Left lung (tissue), 10 donors: ENCODE results near the gene SPACA9. TPM values are rescaled to one million over a fixed set of nuclear protein-coding genes. Genes with fewer than 3 reads are reported as not detected.

ENCODE experiments used
- ATAC-seq: fragments of 200-7000 bp; cut with Tn5 transposase; one replicate; pipeline ENCODE4 v1.9.1; 2020; ENCODE audit warnings: moderate library complexity
- DNase-seq, 4 donors: peaks; one replicate each; pipeline ENCODE4 v3.0.0-alpha.2; 2013 to 2020
- H3K27ac ChIP-seq, 2 donors: fragments of 200-600 bp; sonication (generic) in 1 of 2; one replicate each; pipeline versions ENCODE4 v1.5.0 to v1.8.0; 2020 to 2021
- H3K27me3 ChIP-seq, 2 donors: fragments of 200-600 bp; sonication (generic) in 1 of 2; one replicate each; pipeline versions ENCODE4 v1.5.0 to v1.8.0; 2020 to 2021
- H3K36me3 ChIP-seq, 2 donors: fragments of 200-600 bp; sonication (generic) in 1 of 2; one replicate each; pipeline versions ENCODE4 v1.5.0 to v1.8.0; 2020 to 2021
- H3K4me1 ChIP-seq, 2 donors: fragments of 200-600 bp; one replicate each; pipeline ENCODE4 v1.8.0; 2021
- H3K4me3 ChIP-seq, 2 donors: fragments of 200-600 bp; sonication (generic) in 1 of 2; one replicate each; pipeline versions ENCODE4 v1.5.0 to v1.8.0; 2020 to 2021; ENCODE audit warnings: mild to moderate bottlenecking in 1 of 2
- H3K9me3 ChIP-seq, 2 donors: fragments of 200-600 bp; sonication (generic) in 1 of 2; one replicate each; pipeline versions ENCODE4 v1.5.0 to v1.8.0; 2020 to 2021
- CTCF ChIP-seq, 2 donors: fragments of 200-600 bp; sonication (generic) in 1 of 2; IDR thresholded peaks; one replicate each; pipeline versions ENCODE4 v1.5.0 to v1.8.0; 2021; ENCODE audit warnings: antibody characterized with exemption in 2 of 2
- intact Hi-C, 2 donors: fragments of 100-400 bp; cut with DNase I; formaldehyde crosslinking; loops; one replicate each; pipeline versions ENCODE4 v1.11.2 to v1.14.2; 2022
- polyA plus RNA-seq, 6 donors: library from polyadenylated mRNA; unstranded; fragments of 120-200 nt; gene quantifications; one replicate each; pipeline ENCODE4 v1.2.1, GENCODE V29; 2013; ENCODE audit not compliant: insufficient read length in 6 of 6
- total RNA-seq, 2 donors: library from RNA; stranded (reverse); fragmentation: NEBNext Ultra II Directional; extraction: Animal tissue kit (Norgen Biotek cat#: 25700); gene quantifications; one replicate each; pipeline ENCODE4 v1.2.1, GENCODE V29; 2021
- donor health status: DM: no; HTN: yes; CAD: no.
- donor health status: DM: no; HTN: no; CAD: no.

The SPACA9 gene
- total and polyA plus RNA-seq, 8 donors: 6.9 to 13.4 (median 9.8) TPM

- H3K4me1 ChIP-seq: no peaks in the 10 kb centered on the region
- H3K27ac ChIP-seq: no peak overlapping the region
- H3K27me3 ChIP-seq: no peaks in the 10 kb centered on the region
- TF ChIP-seq CTCF (IDR thresholded peaks at IDR 0.05): no peak
- peaks cover 6 to 92% of the 10 kb centered on the region in 2 donors for H3K36me3 ChIP-seq
- intact Hi-C loops: no loop called here
- no peak overlapping the region for H3K4me3 ChIP-seq
- DNase-seq: no peak
- no peak for ATAC-seq
- H3K9me3 ChIP-seq: no peaks in the 10 kb centered on the region
Measured at GRCh38 chr9:132914924-132915323, 36.2 kb downstream of the SPACA9 start.

DNA sequence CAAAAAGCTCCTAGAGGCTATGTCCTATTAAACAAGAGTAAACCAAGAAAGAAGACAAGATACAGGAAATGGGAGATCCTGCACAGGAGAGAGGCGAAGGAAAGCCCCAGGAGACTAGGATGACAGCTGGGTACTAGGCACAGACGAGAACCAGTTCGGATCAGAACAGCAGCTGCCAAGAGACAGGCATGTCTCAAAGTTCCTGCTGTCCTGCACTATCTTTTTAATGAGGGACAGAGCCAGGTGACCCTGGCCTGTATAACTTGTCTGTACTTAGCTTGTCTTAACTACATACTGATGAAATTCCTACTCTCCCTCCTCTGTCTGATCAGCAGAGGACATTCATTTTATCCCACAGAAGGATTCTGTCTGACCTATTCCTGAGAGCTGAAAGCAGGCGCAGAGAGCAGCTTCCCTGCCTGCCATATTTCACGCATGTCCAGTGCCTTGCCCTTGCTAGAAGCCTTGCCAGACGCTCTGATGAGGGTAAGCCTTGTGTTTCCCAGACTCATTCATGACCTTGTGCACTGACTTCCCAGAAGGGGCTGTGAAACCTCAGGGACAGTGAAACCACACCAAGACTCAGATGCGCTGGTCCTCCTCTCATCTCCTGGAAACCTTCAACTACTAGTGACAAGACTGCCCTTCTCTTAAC is 41.0 kb downstream of the SPACA9 start:
- Histone ChIP-seq H3K9me3 (no peaks in the 10 kb centered on the region), H3K27ac (no peak overlapping the region), H3K36me3 (peaks cover 0 to 98% of the 10 kb centered on the region in 2 donors), H3K27me3 (no peaks in the 10 kb centered on the region), H3K4me1 (no peaks in the 10 kb centered on the region), H3K4me3 (no peak overlapping the region)
- no peak for TF ChIP-seq CTCF (IDR thresholded peaks at IDR 0.05)
- intact Hi-C loops: no loop called here
- no peak for DNase-seq
- no peak for ATAC-seq

DNA sequence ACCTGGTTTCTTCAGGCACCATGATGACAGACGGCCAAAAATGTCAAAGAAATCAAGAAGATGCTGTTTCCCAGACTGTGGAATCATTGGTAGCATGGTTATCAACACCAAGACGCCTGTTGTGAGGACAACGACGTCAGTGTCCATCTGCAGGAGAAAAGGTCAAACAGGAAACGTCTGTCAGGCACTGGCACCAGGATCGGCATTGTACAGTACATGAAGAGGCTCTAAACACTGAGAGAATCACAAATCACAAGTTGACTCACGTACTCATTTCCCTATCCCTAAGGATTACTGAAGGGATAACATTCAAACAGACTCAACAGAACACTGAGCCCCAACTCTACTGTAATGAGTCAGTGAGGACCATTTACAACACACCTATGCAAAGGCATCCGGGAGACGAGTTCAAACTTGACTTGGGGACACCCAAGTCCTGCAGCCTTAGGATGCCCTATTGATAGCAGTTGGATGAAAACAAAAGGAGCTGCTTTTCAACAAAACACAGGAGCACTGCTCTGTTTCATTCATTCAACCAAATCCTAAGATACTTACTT is 44.7 kb downstream of the SPACA9 start:
- Histone ChIP-seq H3K4me3 (no peak overlapping the region), H3K27ac (no peak overlapping the region), H3K9me3 (no peaks in the 10 kb centered on the region), H3K36me3 (peaks cover 4 to 98% of the 10 kb centered on the region in 2 donors), H3K4me1 (no peaks in the 10 kb centered on the region), H3K27me3 (no peaks in the 10 kb centered on the region)
- no peak for TF ChIP-seq CTCF (IDR thresholded peaks at IDR 0.05)
- ATAC-seq: no peak
- DNase-seq: no peak
- intact Hi-C loops: no loop called here

DNA sequence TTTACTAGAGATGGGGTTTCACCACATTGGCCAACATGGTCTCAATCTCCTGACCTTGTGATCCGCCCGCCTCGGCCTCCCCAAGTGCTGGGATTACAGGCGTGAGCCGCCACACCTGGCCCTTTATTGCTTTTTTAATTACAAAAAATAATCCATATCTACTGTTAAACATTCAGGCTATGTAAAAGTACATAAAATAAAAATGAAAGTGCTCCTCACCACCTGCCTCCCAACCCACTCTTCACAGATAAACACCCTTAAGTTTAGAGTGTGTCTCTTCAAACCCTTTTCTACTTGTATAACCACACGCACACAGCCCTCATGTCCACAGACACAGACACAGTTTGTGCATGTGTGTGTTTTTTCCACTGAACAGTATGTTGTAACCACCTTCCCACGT is 49.0 kb downstream of the SPACA9 start:
- Histone ChIP-seq H3K9me3 (no peaks in the 10 kb centered on the region), H3K4me3 (no peak overlapping the region), H3K27ac (no peak overlapping the region), H3K27me3 (no peaks in the 10 kb centered on the region), H3K4me1 (no peaks in the 10 kb centered on the region), H3K36me3 (peaks cover 4 to 61% of the 10 kb centered on the region in 2 donors)
- no peak for TF ChIP-seq CTCF (IDR thresholded peaks at IDR 0.05)
- intact Hi-C loops: no loop called here
- ATAC-seq: no peak
- no peak for DNase-seq

DNA sequence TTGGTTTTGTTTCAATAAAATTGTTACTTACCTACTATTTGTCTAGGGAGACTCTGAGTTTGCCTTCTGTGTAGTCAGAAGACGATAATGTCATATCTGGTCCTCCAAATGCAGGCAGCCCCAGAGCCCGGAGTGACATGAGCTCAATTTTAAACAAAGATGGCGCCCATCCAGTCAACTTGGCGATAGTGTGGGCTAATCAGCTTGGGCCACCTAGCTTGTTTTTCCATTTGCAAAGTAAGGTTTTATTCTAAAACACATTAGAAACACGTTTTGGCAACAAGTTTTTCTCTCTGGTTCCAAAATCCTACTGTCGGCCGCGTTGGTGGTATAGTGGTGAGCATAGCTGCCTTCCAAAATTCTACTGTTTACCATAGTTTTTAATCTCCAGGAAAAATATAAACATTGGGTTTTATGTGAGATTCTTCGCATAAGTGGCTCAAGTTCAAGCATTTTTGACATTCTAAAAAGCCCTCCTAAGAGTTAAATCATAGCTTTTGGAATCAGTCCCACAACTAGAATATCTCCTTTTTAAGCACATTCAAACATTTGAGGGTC is 52.6 kb downstream of the SPACA9 start:
- Histone ChIP-seq H3K4me3 (no peak overlapping the region), H3K27ac (no peak overlapping the region), H3K9me3 (no peaks in the 10 kb centered on the region), H3K36me3 (peaks cover 2 to 38% of the 10 kb centered on the region in 2 donors), H3K27me3 (no peaks in the 10 kb centered on the region), H3K4me1 (no peaks in the 10 kb centered on the region)
- no peak for DNase-seq
- no peak for TF ChIP-seq CTCF (IDR thresholded peaks at IDR 0.05)
- intact Hi-C loops: no loop called here
- no peak for ATAC-seq
